ENCODE results near the gene MAP4K5. TPM values are rescaled to one million over a fixed set of nuclear protein-coding genes. Genes with fewer than 3 reads are reported as not detected.

Gene MAP4K5
- polyA plus RNA-seq, 3 donors from 2014 or later = 17.4 to 46.0 (median 19.0) TPM

DNA sequence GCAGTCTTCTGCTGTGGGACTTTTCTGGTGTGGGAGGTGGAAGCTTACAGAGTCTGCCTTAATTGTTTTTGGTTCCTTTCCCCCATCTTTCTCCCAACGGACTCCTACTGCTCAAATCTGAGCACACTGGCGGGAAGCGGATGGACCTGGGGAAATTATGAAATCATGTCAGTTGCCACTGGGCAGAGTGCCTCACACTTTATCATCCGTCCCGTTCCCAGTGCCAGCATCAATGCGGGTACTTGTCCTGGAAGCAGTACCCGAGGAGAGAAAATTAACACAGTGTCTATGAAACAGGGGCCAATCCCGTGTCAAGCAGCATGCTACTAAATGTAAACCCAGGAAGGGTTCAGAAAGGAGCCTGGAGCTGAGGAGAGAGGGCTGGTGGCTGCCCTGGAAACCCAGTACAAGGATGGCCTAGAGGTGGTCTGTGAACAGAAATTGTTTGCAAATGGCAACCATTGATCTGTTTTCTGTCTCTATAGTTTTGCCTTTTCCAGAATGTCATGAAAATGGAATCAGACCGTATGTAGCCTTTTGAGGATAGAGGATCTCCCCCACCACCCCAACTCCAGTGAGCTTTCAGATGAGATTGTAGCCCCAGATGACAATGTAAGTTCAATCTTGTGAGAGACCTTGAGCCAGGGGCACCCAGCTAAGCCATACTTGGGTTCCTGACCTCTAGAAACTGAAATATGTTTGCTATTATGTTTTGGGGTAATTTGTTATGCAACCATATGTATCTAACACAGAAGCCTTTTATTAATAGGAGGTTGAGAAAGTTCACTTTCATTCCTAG lies 134.8 kb downstream of the MAP4K5 start:
- H3K4me1 Mint-ChIP-seq = peaks cover 13 to 18% of the 10 kb centered on the region in 2 donors
- peaks cover 3 to 6% (median 5%) of the 10 kb centered on the region in 3 donors for H3K27me3 Mint-ChIP-seq (ENCODE audit: low read depth in 3 of 3)
- peak overlapping the region in 5 of 6 donors; percentile 12 to 80 (median 69) for H3K27ac Mint-ChIP-seq
- no peaks in the 10 kb centered on the region for H3K9me3 Mint-ChIP-seq
- H3K36me3 Mint-ChIP-seq = peaks cover 0 to 5% (median 3%) of the 10 kb centered on the region in 3 donors
- DNase-seq = no peak
- H3K4me3 Mint-ChIP-seq = peak overlapping the region; percentile 86 to 94 (median 88)

DNA sequence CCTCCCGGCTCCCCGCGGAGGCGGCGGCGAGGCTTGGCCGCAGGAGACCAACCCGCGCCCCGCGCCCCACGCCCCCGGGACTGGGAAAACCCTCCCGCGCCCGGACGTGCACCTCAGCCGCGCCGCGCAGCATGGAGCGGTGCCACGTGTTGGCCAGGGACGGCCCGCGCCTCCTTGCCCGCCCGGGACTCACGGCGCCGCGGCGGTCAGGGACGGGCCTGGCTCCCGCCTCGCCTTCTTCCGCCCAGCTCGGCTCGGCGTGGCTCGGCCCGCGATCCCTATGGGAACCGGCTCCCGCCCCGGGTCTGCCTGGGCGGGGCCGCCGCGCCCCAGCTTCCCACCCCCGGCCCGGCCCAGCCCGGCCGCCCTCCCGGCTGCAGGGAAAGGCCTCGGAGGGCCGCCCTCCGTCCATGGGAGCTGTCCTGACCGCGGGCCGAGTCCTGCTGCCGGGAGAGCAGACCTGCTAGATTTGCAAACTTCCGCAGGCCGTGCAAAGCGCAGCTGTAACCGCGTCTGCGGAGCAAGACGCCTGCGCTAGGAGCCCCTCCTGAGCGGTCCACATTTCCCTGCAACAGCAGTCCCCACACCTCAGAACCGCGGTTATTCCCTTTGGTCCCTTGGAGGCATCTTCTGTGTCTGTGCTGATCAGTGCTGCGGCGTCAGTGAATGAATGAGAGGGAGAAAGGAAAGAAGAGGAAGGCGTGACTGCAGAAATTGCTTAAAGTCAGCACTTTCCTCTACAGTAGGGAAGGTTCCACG lies 135.6 kb downstream of the MAP4K5 start, which contains the start of gene CDKL1:
CDKL1 (minus strand) TSS at position 251 of the 759 bp plus-strand sequence. CDS start 1,013 bp downstream, outside the sequence.
- DNase-seq = peak; percentile 36 to 39 (median 38)
- peak within 1 kb of the TSS; percentile 16 to 83 (median 72) for H3K27ac Mint-ChIP-seq
- peak within 1 kb of the TSS; percentile 88 to 100 (median 94) for H3K4me3 Mint-ChIP-seq
- peaks cover 0 to 5% (median 3%) of the 10 kb centered on the region in 3 donors for H3K36me3 Mint-ChIP-seq
- peaks cover 3 to 7% (median 5%) of the 10 kb centered on the region in 3 donors for H3K27me3 Mint-ChIP-seq (ENCODE audit: low read depth in 3 of 3)
- peaks cover 13 to 17% of the 10 kb centered on the region in 2 donors for H3K4me1 Mint-ChIP-seq
- no peaks in the 10 kb centered on the region for H3K9me3 Mint-ChIP-seq

DNA sequence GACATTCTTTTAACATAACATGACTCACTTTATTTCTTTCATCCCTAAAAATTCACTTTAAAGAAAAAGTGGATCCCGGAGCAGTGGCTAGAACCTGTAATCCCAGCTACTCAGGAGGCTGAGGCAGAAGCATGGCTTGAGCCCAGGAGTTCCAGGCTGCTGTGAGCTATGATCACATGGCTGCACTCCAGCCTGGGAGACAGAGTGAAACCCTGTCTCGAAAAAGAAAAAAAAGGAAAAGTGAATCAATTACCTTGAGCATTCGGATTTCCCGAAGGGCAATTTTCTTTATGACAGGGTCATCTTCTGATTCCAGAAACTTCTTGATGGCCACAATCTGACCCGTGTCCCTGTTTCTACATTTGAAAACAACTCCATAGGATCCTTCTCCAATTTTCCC lies 136.9 kb downstream of the MAP4K5 start:
- Mint-ChIP-seq H3K4me3 (peak overlapping the region; percentile 87 to 100 (median 94)), H3K27me3 (ENCODE audit: low read depth in 3 of 3) (peaks cover 3 to 7% (median 5%) of the 10 kb centered on the region in 3 donors), H3K4me1 (peaks cover 13 to 17% of the 10 kb centered on the region in 2 donors)

DNA sequence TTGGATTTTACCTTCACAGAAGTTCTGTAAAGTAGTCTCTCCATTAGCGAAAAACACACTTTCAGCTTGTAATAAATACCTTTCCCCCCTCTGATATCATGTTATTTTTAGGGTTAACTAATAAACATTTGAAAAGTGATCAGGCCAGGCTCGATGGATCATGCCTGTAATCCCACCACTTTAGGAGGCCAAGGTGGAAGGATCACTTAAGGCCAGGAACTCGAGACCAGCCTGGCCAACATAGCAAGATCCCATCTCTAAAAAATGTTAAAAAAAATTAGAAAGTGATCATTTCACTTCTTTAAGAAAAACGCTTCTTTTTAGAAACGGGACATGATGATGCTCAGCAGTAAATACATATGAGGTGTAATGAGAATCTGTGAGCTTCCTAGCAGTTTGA lies 137.7 kb downstream of the MAP4K5 start:
- Mint-ChIP-seq H3K4me3 (peak overlapping the region in 2 of 5 donors; percentile 5 to 100), H3K9me3 (no peaks in the 10 kb centered on the region), H3K4me1 (peaks cover 13 to 17% of the 10 kb centered on the region in 2 donors), H3K36me3 (peaks cover 0 to 5% (median 3%) of the 10 kb centered on the region in 3 donors), H3K27ac (no peak overlapping the region), H3K27me3 (ENCODE audit: low read depth in 3 of 3) (peaks cover 3 to 7% (median 5%) of the 10 kb centered on the region in 3 donors)
- DNase-seq = no peak

More for the DNA sequence above, 136.9 kb downstream of the MAP4K5 start:
- Mint-ChIP-seq H3K27ac (no peak overlapping the region), H3K9me3 (no peaks in the 10 kb centered on the region), H3K36me3 (peaks cover 0 to 5% (median 3%) of the 10 kb centered on the region in 3 donors)
- no peak for DNase-seq

DNA sequence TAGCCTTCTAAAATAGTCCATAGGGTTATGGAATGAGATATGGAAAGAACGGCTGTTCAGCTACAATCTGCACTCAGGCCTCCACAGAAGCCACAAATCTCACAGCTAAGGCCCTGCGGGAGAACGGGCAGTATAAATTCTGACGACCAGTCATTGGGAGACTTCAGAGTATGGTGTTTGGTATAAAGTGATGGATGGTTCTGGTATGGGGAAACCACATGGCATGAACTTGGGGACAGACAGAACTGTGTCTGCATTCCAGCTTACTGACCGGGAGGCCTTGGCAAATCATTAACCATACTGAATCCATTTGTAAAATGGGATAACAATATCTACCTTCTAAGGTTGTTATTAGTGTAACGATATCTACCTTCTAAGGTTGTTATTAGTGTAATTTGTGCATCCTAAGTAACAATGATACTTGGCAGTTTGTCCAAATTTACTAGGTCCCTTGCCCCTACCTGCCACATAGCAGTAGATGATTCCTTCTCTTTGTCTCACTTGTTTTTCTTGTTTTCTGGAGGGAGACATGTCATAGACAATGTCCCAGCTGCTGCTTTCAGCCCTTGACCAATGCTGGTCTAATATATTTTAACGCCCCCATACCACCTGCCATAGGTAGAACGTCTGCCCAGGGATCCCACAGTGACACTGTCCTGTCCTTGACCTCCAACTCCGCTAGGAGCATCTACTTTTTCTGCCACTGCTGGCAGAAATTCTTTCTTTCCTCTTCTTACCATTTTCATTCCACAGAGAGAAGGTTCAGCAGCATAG lies 142.5 kb downstream of the MAP4K5 start:
- Mint-ChIP-seq H3K27ac (no peak overlapping the region), H3K4me3 (no peak overlapping the region), H3K9me3 (no peaks in the 10 kb centered on the region), H3K36me3 (peaks cover 0 to 5% (median 4%) of the 10 kb centered on the region in 3 donors), H3K27me3 (ENCODE audit: low read depth in 3 of 3) (peaks cover 0 to 1% (median 0%) of the 10 kb centered on the region in 3 donors), H3K4me1 (no peaks in the 10 kb centered on the region)
- no peak for DNase-seq

DNA sequence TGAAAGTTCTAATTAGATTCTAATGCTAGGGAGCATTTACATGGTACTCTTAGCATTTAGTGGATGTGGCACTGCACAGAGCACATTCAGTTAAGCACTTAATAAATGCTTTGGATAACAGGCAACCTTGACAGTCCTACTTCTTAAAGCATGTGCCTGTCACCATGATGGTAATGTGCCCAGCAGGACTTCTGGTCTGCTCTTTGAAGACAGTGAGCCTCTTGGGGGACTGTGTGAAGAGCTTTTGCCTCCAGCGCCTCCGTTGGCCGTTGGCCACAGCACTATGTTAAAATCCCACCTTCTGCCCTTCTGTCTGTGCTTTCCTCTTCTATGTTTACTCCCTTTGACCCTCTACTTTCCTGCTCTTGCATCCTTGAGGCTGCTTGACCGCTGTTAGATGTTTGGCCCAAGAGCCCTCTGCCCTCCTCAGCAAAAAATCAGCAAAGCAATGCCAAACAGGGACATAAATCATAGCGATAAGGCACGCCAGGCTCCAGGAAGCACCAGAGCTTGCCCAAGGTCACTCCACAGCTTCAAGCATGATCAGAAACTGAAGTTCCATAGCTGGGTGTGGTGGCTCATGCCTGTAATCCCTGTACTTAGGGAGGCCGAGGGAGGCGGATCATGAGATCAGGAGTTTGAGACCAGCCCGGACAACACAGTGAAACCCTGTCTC lies 144.0 kb downstream of the MAP4K5 start:
- no peak for DNase-seq
- Mint-ChIP-seq H3K27me3 (ENCODE audit: low read depth in 3 of 3) (peaks cover 0 to 1% (median 0%) of the 10 kb centered on the region in 3 donors), H3K27ac (peak overlapping the region in 1 of 6 donors; percentile 23), H3K36me3 (peaks cover 0 to 8% (median 0%) of the 10 kb centered on the region in 3 donors), H3K4me1 (no peaks in the 10 kb centered on the region), H3K9me3 (no peaks in the 10 kb centered on the region), H3K4me3 (no peak overlapping the region)

DNA sequence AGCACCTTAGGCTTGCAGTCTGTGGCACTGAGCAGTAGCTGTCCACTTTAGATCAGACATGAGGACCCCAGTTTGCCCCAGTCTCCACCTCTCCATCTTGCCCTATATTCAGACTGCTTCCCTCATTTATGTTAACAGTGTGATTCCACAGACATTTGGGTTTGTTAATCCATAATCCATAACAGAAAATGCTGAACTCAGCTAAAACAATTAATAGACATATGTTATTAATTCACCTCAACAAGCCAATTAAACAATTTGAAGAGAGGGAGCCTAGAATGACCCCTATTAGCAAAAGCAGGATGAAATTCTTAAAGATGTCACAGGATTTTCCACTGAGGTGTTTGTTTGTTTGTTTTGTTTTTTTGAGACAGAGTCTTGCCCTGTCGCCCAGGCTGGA lies 144.8 kb downstream of the MAP4K5 start:
- no peaks in the 10 kb centered on the region for H3K9me3 Mint-ChIP-seq
- peaks cover 0 to 1% (median 0%) of the 10 kb centered on the region in 3 donors for H3K27me3 Mint-ChIP-seq (ENCODE audit: low read depth in 3 of 3)
- H3K27ac Mint-ChIP-seq = peak overlapping the region in 2 of 6 donors; percentile 11 to 14
- H3K4me3 Mint-ChIP-seq = no peak overlapping the region
- no peak for DNase-seq
- H3K36me3 Mint-ChIP-seq = peaks cover 0 to 8% (median 0%) of the 10 kb centered on the region in 3 donors
- H3K4me1 Mint-ChIP-seq = no peaks in the 10 kb centered on the region

DNA sequence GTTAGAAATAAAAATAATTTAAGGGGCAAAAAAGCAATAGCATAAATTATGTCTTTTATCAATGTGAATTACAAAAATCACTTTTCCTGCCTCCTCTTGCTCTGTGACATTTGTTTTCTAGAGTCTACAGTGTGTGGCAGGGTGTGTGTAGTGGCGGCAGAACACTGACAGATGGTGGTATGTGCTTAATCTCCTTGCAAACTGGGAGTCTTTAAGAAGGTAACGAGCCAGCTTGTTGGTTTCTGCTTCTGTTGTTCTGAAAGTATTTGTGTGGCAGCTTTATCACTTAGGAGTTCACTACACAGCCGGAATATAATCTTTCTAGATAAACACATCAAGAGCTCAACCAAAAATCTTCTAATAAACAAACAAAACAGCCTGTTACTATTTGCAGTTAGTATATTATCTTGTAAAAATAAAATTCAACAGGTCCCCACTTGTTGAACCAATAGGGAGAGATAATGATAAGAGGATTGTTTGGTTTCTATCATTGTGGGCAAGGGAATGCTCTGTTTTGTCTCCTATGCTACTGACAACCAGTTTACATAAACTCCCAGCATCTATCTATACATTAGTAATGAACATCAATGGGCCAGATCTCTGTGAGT lies 148.6 kb downstream of the MAP4K5 start:
- Mint-ChIP-seq H3K27ac (no peak overlapping the region), H3K4me3 (no peak overlapping the region), H3K9me3 (no peaks in the 10 kb centered on the region), H3K4me1 (no peaks in the 10 kb centered on the region), H3K27me3 (ENCODE audit: low read depth in 3 of 3) (peaks cover 0 to 3% (median 2%) of the 10 kb centered on the region in 3 donors), H3K36me3 (peaks cover 0 to 8% (median 0%) of the 10 kb centered on the region in 3 donors)
- no peak for DNase-seq

DNA sequence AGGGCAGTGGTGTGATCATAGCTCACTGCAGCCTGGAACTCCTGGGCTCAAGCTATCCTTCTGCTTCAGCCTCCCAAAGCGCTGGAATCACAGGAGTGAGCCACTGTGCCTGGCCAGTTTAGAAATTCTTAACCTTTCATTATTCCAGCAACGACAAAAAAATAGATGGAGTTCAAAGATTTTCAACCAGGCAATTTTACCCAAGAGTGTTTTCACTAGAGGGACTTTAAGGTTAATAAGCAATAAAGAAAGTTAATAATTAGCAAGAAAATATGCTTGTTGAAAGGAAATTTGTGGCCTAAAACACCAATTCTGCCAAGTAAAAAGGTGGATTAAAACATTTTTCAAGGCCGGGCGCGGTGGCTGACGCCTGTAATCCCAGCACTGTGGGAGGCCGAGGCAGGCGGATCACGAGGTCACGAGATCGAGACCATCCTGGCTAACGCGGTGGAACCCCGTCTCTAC lies 150.5 kb downstream of the MAP4K5 start:
- peaks cover 0 to 4% (median 3%) of the 10 kb centered on the region in 3 donors for H3K27me3 Mint-ChIP-seq (ENCODE audit: low read depth in 3 of 3)
- no peak overlapping the region for H3K4me3 Mint-ChIP-seq
- no peak for DNase-seq
- no peaks in the 10 kb centered on the region for H3K4me1 Mint-ChIP-seq
- no peaks in the 10 kb centered on the region for H3K9me3 Mint-ChIP-seq
- no peak overlapping the region for H3K27ac Mint-ChIP-seq
- peaks cover 0 to 13% (median 0%) of the 10 kb centered on the region in 3 donors for H3K36me3 Mint-ChIP-seq

DNA sequence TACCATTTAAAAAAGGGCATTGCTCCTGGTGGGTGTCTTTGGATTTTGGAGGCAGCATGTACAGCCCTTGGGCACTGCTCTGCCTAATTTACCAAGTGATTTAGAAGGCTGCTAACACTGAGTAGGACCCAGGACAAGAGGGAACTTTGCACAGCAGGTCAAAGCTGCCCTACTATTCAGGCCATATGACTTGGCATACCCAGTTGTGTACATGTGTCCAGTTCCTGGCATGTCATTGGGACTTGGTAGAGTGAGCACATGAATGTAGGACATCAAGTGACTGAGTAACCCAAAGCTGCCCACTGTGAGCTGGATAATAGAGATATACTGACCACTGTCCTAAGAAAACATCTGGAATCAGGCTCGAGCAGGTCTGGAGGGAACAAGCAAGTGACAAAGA lies 151.4 kb downstream of the MAP4K5 start:
- Mint-ChIP-seq H3K36me3 (peaks cover 0 to 12% (median 0%) of the 10 kb centered on the region in 3 donors), H3K27ac (no peak overlapping the region), H3K4me3 (no peak overlapping the region), H3K4me1 (no peaks in the 10 kb centered on the region), H3K9me3 (no peaks in the 10 kb centered on the region), H3K27me3 (ENCODE audit: low read depth in 3 of 3) (peaks cover 0 to 4% (median 3%) of the 10 kb centered on the region in 3 donors)
- DNase-seq = no peak

DNA sequence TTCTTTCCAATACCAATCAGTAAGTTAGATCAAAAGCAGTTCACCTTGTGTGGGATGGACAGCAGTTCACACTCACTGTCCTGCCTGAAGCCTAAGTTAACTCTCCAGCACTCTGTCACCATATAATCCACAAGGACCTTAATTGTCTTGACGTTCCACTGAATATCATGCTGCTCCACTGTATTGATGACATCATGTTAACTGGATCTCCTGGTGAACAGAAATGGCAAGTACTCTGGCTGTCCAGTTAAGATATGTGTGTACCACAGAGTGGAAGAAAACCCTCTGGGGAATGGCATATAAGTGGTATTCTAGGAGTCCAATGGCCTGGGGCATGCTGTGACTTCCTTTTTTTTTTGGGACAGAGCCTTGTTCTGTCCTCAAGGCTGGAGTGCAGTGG lies 151.9 kb downstream of the MAP4K5 start:
- DNase-seq = no peak
- Mint-ChIP-seq H3K4me1 (no peaks in the 10 kb centered on the region), H3K9me3 (no peaks in the 10 kb centered on the region), H3K27ac (no peak overlapping the region), H3K36me3 (peaks cover 0 to 9% (median 0%) of the 10 kb centered on the region in 3 donors), H3K27me3 (ENCODE audit: low read depth in 3 of 3) (peaks cover 0 to 4% (median 3%) of the 10 kb centered on the region in 3 donors), H3K4me3 (no peak overlapping the region)

DNA sequence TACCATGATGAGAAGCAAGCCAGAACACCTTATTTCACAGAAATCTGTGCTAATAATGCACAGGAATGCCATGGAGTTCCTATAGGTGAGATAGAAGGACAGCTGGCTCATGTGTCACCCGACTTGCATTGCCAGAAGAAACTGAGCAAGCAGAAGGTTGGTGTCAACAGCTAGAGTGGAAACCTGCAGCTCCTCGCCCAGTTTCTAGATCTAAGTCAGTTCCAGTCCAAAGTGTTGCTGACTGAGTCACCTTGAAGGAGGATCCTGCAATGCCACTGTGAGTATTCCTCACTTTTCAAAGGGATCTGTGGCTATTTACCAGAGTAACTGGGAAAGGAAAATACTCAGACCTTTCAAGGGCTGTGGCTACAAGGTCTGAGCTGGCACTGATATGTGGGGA lies 152.8 kb downstream of the MAP4K5 start:
- H3K36me3 Mint-ChIP-seq = peaks cover 0 to 9% (median 0%) of the 10 kb centered on the region in 3 donors
- no peak overlapping the region for H3K27ac Mint-ChIP-seq
- no peak overlapping the region for H3K4me3 Mint-ChIP-seq
- no peaks in the 10 kb centered on the region for H3K9me3 Mint-ChIP-seq
- no peak for DNase-seq
- H3K4me1 Mint-ChIP-seq = no peaks in the 10 kb centered on the region
- peaks cover 0 to 4% (median 3%) of the 10 kb centered on the region in 3 donors for H3K27me3 Mint-ChIP-seq (ENCODE audit: low read depth in 3 of 3)

Data from immature natural killer cell (primary cell).